Measurements from ENCODE around the gene IL20RA. TPM values are rescaled to one million over a fixed set of nuclear protein-coding genes. Genes with fewer than 3 reads are reported as not detected.

The IL20RA gene
- total RNA-seq, 1 experiment from 2014 or later = not detected

DNA sequence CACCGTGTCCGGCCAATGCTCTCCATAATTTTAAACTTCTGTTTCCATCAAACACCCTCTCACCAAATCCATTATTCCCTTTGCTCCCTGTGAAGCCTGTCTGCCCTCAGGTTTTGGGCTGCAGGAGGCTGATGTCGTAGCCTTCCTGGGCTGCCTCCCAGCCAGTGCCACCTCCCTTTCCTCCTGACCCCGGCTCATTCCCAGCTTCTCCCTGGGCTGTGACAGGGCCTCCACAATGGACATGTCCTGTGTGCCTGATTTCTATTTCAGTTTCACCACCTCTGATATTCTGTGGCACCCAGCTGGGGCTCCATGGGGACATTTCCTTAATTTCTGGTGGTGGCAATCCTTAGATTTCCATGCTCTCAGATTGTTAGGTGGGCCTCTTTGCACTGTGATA is 28.8 kb downstream of the IL20RA start:
- no peak for DNase-seq (ENCODE audit: low read depth)
- in situ Hi-C loops (cut with HindIII; ENCODE audit: low pct_unique_long_range_greater_than_20kb, low sequenced_read_pairs) = no loop called here

DNA sequence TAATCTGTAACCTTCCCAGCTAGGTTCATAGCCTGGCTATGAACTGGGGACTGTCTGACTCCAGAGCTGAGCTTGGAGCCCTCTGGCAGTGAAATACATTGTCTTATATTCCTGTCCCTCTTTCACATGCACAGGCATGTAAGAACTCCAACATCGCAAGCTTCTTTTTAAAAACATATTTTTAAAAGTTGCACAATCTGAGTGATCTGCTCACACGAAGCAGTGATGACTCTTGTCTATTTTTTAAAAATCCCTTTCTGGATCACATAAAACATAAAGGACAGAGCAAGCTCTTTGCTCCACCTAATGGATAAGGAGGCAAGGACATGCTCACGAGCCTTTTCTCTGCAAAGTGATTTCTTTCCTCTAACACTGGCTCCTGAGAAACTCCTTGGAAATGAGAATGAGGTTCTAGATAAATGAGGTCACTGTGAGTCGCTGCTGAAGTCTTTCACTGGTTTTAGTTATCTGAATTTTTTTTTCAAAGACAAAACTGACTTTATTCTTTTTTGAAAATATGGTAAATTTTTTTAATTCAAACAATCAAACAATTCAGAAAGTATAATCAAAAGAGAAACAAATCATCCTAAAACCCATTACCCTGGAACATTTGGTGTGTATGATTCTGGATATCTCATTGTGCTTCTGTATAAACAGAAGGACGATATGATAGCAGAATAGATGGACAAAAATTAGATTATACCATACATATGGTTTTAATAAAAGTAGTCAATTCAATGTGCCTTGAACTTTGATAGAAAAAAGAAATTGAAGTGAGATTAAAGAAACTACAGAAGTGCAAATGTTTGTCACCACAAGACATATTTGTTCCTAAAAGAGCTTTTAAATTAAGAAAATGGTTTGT is 30.8 kb downstream of the IL20RA start:
- in situ Hi-C loops (cut with HindIII; ENCODE audit: low pct_unique_long_range_greater_than_20kb, low sequenced_read_pairs) = no loop called here
- DNase-seq (ENCODE audit: low read depth) = peak; percentile 30

DNA sequence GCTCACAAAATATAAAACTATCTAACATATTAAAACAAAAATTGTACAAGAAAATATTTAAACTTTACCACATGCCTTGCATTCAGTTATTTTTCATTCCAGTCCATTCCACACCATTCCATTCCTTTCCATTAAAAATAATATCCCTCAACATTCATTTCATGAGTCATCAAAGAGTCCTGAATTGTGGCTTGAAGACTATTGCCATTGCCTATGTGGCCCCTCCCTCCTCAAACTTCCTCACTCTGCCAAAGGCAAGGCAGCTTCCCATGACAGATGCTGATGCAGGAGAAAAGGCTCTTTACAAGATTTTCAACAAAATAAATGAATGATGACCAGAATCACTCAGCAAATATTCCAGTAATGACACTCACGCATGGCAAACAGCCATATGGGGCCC is 31.7 kb downstream of the IL20RA start:
- no peak for DNase-seq (ENCODE audit: low read depth)
- in situ Hi-C loops (cut with HindIII; ENCODE audit: low pct_unique_long_range_greater_than_20kb, low sequenced_read_pairs) = no loop called here

- DNase-seq (ENCODE audit: low read depth) = no peak
- in situ Hi-C loops (cut with HindIII; ENCODE audit: low pct_unique_long_range_greater_than_20kb, low sequenced_read_pairs) = no loop called here
These were observed 33.4 kb downstream of the IL20RA start for GRCh38 chr6:137011406-137011805.

- no peak for DNase-seq (ENCODE audit: low read depth)
- in situ Hi-C loops (cut with HindIII; ENCODE audit: low pct_unique_long_range_greater_than_20kb, low sequenced_read_pairs) = no loop called here
These were observed 34.5 kb downstream of the IL20RA start for GRCh38 chr6:137010128-137010718.

DNA sequence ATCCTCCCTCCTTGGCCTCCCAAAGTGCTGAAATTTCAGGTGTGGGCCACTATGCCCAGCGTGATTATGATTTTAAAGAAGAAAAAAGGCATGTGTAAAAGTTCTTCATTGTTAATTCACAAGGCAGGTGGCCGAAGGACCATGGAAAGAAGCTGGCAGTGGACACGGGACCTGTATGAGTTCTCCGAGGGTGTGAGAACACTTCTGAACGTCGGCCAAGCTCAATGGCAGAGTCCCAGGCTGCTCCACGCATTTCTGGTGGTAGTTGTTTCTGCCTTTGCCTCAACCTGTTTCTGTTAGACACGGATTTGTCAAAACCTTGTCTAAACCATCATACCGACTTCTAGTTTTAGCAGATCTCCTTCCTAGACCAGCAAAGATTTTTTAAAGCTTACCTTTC is 36.6 kb downstream of the IL20RA start:
- in situ Hi-C loops (cut with HindIII; ENCODE audit: low pct_unique_long_range_greater_than_20kb, low sequenced_read_pairs) = no loop called here
- no peak for DNase-seq (ENCODE audit: low read depth)

DNA sequence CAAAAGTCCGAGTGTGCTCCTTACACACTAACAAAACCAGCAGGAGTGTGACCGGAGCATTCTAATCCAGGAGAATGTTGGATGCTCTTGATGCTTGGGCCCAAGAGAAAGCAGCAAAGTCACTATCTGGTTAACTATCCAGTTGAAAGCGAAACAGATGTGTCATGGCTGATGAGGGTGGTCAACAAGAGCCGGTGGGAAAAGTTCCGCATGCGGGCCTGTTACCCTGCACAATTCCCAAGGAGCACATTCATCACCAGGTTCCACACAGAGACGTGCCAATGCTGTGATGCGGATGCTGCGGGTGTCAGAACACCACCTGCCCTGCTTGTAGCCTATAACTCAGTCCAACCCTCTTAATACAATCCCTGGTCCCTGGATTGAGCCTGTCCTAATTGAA is 38.7 kb downstream of the IL20RA start:
- in situ Hi-C loops (cut with HindIII; ENCODE audit: low pct_unique_long_range_greater_than_20kb, low sequenced_read_pairs) = no loop called here
- DNase-seq (ENCODE audit: low read depth) = no peak

DNA sequence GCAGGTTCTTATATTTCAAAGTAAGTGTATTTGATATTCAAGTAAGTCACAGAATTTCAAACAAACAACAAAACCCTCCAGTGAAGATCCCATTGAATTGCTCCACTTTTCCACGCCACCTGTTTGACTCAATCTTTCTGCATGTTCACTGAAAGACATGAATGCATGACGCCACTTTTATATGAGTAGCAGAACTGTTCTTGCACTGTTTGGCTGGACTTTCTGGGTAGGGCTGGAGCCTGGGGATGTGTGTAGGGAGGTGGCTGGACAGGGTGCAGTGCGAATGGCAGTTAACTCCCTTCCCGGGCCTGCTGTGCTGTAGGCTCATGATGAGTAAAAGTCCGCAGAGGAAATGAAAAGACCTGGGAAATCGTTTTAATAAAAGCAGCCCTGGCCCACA is 39.7 kb downstream of the IL20RA start:
- in situ Hi-C loops (cut with HindIII; ENCODE audit: low pct_unique_long_range_greater_than_20kb, low sequenced_read_pairs) = no loop called here
- DNase-seq (ENCODE audit: low read depth) = no peak

DNA sequence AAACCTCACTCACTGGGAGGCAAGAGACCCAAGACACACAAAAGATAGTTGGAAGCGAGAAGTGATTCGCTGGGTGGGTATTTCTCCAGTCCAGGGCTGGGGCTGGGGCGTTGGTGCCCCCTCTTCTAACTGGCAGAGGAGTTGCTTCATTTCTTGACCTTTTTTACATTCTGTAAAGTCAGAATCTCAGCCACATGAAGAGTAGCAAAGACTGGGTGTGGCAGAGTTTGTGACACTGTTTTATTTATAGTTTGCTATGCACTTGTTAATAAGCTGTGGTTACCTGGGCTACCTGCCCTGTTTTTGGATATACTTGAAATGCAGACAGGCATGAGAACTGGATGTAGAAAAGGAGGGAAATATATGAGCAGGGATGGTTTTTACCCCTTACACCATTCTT is 42.3 kb downstream of the IL20RA start:
- no peak for DNase-seq (ENCODE audit: low read depth)
- in situ Hi-C loops (cut with HindIII; ENCODE audit: low pct_unique_long_range_greater_than_20kb, low sequenced_read_pairs) = no loop called here

DNA sequence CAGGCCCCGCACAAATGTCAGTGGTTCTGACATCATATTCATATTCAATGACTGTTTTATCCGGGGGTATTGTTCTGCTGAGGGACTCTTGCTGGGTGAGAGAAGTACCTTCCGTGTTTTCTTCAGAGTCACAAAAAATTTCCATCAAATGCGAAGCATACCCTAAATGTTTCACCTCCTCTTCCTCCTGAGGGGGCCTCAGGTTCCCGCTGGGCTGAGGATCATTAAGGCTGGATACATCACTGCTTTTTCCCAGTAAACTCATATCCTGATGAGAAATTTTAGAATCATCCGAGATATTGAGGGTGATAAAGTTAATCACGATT is 42.8 kb downstream of the IL20RA start:
- no peak for DNase-seq (ENCODE audit: low read depth)
- in situ Hi-C loops (cut with HindIII; ENCODE audit: low pct_unique_long_range_greater_than_20kb, low sequenced_read_pairs) = no loop called here

DNA sequence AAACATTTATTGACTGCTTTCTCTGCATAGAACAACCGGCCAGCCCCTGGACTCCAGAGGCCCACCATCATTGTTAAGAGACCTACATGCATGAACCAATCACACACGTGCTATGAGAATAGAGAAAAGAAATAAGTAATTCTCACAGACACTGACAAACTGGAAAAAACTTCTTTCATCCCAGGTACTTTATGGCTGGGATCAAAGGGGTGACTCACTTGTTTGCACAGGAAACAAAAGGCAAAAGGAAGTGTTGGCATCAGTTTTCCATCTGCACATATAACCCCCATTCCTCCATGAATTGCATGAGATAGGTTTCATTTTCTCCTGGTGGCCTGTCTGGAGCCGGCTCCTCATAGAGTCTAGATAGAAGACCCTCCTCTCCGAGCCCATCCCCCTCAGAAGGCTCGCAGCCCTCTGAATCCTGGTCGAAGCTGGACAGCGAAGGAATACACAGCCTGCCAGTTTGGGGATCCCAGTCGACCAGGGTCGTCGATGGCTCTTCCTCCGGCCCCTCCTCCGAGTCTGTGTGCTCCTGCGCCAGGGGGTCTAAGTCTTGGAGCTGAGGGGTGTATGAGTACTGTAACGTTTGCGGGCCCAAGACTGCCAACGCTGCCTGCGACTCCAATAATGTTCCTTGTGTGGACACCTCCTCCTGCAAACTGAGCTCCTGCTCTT is 43.3 kb downstream of the IL20RA start:
- DNase-seq (ENCODE audit: low read depth) = no peak
- in situ Hi-C loops (cut with HindIII; ENCODE audit: low pct_unique_long_range_greater_than_20kb, low sequenced_read_pairs) = no loop called here

DNA sequence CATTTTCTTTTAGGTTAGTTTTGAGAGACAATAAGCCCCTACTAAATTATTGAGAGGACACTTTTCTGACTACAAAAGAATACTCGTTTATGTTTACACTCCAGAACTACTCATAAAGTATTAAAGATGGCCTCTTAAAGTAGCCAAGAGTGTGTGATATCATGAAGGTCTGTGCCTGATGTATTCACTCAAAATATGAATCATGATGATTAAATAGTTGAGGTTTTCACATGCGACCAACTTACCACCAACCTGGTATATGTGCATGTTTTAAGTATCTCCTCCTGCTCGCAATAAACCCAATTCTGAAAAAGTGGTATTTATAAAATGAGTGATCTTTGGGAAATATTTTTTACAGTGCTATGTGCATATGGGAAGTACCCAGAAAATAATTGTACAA is 43.9 kb downstream of the IL20RA start:
- DNase-seq (ENCODE audit: low read depth) = no peak
- in situ Hi-C loops (cut with HindIII; ENCODE audit: low pct_unique_long_range_greater_than_20kb, low sequenced_read_pairs) = no loop called here

- DNase-seq (ENCODE audit: low read depth) = no peak
- in situ Hi-C loops (cut with HindIII; ENCODE audit: low pct_unique_long_range_greater_than_20kb, low sequenced_read_pairs) = no loop called here
These were observed 49.2 kb downstream of the IL20RA start for GRCh38 chr6:136995521-136995920.

DNA sequence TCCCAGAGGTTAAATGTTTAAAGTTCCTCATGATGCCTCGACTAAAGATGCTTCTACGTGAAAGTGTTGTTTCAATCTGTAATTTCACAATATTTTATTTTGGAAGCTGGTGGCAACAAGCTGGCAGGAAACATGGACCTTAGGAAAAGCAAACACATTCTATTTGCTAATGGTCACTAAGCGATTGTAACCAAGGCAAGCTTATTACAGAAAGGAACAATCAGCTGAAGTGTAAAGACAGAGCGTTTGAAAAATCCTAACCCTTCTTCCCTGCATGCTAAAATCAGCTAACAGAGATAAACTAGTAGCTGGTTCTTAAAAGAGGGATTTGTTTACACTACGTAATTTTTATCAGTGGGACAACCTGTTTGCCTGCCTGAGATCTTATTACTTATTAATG is 50.0 kb downstream of the IL20RA start:
- DNase-seq (ENCODE audit: low read depth) = no peak
- in situ Hi-C loops (cut with HindIII; ENCODE audit: low pct_unique_long_range_greater_than_20kb, low sequenced_read_pairs) = no loop called here

DNA sequence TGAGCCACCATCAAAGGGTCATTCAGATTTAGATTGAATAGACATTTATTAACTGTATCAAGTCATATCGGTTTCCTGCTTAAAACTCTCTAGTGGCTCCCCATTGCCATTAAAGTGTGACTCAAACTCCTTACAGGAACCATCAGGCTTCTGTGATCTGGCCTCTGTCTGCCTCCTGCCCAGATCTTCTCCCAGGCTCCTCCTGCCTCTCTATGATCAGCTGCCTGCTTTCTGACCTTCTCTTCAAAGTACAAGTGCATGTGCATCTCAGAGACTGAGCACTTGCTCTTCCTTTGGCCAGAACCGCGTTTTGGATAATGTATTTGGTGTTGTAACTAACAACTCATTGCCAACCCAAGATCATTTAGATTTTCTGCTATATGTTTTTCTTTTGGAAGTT is 52.7 kb downstream of the IL20RA start:
- DNase-seq (ENCODE audit: low read depth) = no peak
- in situ Hi-C loops (cut with HindIII; ENCODE audit: low pct_unique_long_range_greater_than_20kb, low sequenced_read_pairs) = no loop called here

DNA sequence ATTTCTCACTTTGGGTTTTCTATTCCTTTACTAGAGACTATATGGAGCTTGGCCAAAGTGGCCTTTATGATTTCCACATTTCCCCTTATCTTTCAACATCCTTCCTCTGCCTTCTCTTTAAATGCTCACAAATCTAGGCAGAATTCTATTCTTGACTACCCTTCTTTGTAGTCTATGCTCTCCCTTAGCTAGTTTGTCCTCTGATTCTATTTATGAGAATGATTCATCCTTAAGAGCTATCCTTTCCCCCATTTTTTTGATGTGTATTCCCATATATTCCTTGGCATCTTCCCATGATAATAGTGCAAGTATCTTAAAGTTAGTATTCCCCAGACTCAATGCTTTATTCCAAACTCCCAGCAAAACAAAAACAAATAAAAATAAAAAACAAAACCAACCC is 53.1 kb downstream of the IL20RA start:
- DNase-seq (ENCODE audit: low read depth) = no peak
- in situ Hi-C loops (cut with HindIII; ENCODE audit: low pct_unique_long_range_greater_than_20kb, low sequenced_read_pairs) = no loop called here

- no peak for DNase-seq (ENCODE audit: low read depth)
- in situ Hi-C loops (cut with HindIII; ENCODE audit: low pct_unique_long_range_greater_than_20kb, low sequenced_read_pairs) = no loop called here
These were observed 54.0 kb downstream of the IL20RA start for GRCh38 chr6:136990754-136991153.

DNA sequence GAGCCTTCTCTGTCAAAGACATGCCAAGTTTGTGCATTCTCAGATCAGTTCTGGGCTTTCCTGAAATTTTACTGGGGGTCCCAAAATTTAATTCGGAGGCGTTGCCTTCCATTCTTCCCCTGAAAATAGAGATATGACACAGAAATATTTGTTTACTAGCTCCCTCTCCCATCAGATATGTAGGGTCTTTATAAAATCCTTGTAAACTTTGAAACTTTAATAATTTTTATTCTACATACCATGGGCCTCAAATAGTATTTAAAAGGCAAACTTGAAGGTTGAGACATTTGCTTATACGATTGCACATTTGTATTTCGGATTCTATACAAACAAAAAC is 54.6 kb downstream of the IL20RA start:
- in situ Hi-C loops (cut with HindIII; ENCODE audit: low pct_unique_long_range_greater_than_20kb, low sequenced_read_pairs) = no loop called here
- DNase-seq (ENCODE audit: low read depth) = no peak

- in situ Hi-C loops (cut with HindIII; ENCODE audit: low pct_unique_long_range_greater_than_20kb, low sequenced_read_pairs) = no loop called here
- DNase-seq (ENCODE audit: low read depth) = no peak
These were observed 55.1 kb downstream of the IL20RA start for GRCh38 chr6:136989571-136990241.

Data from Caki2 (cell line).